GM19438 (cell line): ENCODE results near the gene CIAO2B.
"Not testable (repeated sequence)": the region's sequence is repeated elsewhere in the genome, so short reads cannot be mapped to it uniquely, and the experiment has no call there.

Experiments used
- ATAC-seq: cut with Tn5 transposase; IDR thresholded peaks from one replicate; pipeline ENCODE4 v1.9.1; 2021; ENCODE audit warnings: low read depth; ENCODE audit not compliant: unreplicated experiment

The CIAO2B gene

GRCh38 chr16:66905633-66906539, 28.3 kb downstream of the CIAO2B start:
- ATAC-seq: no peak

- no peak for ATAC-seq
Measured at GRCh38 chr16:66904846-66905632, 29.2 kb downstream of the CIAO2B start.

GRCh38 chr16:66904428-66904845, 29.8 kb downstream of the CIAO2B start:
- ATAC-seq: no peak

- no peak for ATAC-seq
Measured at GRCh38 chr16:66903544-66904427, 30.4 kb downstream of the CIAO2B start.

GRCh38 chr16:66902648-66903543, 31.3 kb downstream of the CIAO2B start:
- no peak for ATAC-seq

- ATAC-seq: no peak
Measured at GRCh38 chr16:66901626-66902025, 32.6 kb downstream of the CIAO2B start.

GRCh38 chr16:66900721-66901441, 33.3 kb downstream of the CIAO2B start:
- ATAC-seq: no peak

GRCh38 chr16:66899945-66900710, 34.1 kb downstream of the CIAO2B start:
- no peak for ATAC-seq

GRCh38 chr16:66899310-66899944, 34.8 kb downstream of the CIAO2B start:
- no peak for ATAC-seq

- no peak for ATAC-seq
Measured at GRCh38 chr16:66898933-66899309, 35.3 kb downstream of the CIAO2B start.

GRCh38 chr16:66898207-66898606, 36.0 kb downstream of the CIAO2B start:
- no peak for ATAC-seq

GRCh38 chr16:66896682-66897081, 37.5 kb downstream of the CIAO2B start:
- not testable (repeated sequence) for ATAC-seq

GRCh38 chr16:66895999-66896398, 38.2 kb downstream of the CIAO2B start:
- ATAC-seq: no peak

GRCh38 chr16:66895689-66895979, 38.6 kb downstream of the CIAO2B start:
- no peak for ATAC-seq

- ATAC-seq: no peak
Measured at GRCh38 chr16:66894948-66895688, 39.1 kb downstream of the CIAO2B start.

GRCh38 chr16:66894055-66894454, 40.1 kb downstream of the CIAO2B start:
- no peak for ATAC-seq

GRCh38 chr16:66891797-66892196, 42.4 kb downstream of the CIAO2B start:
- ATAC-seq: no peak
